DMS 273 (cell line): Measurements from ENCODE around the gene TRAF5.
"Not testable (repeated sequence)": the region's sequence is repeated elsewhere in the genome, so short reads cannot be mapped to it uniquely, and the experiment has no call there.

Experiments used
- DNase-seq: peaks from one replicate; lab custom pipeline; 2025; ENCODE audit not compliant: unreplicated experiment; lab: John Stamatoyannopoulos, UW

Gene TRAF5, protein sequence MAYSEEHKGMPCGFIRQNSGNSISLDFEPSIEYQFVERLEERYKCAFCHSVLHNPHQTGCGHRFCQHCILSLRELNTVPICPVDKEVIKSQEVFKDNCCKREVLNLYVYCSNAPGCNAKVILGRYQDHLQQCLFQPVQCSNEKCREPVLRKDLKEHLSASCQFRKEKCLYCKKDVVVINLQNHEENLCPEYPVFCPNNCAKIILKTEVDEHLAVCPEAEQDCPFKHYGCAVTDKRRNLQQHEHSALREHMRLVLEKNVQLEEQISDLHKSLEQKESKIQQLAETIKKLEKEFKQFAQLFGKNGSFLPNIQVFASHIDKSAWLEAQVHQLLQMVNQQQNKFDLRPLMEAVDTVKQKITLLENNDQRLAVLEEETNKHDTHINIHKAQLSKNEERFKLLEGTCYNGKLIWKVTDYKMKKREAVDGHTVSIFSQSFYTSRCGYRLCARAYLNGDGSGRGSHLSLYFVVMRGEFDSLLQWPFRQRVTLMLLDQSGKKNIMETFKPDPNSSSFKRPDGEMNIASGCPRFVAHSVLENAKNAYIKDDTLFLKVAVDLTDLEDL

DNA sequence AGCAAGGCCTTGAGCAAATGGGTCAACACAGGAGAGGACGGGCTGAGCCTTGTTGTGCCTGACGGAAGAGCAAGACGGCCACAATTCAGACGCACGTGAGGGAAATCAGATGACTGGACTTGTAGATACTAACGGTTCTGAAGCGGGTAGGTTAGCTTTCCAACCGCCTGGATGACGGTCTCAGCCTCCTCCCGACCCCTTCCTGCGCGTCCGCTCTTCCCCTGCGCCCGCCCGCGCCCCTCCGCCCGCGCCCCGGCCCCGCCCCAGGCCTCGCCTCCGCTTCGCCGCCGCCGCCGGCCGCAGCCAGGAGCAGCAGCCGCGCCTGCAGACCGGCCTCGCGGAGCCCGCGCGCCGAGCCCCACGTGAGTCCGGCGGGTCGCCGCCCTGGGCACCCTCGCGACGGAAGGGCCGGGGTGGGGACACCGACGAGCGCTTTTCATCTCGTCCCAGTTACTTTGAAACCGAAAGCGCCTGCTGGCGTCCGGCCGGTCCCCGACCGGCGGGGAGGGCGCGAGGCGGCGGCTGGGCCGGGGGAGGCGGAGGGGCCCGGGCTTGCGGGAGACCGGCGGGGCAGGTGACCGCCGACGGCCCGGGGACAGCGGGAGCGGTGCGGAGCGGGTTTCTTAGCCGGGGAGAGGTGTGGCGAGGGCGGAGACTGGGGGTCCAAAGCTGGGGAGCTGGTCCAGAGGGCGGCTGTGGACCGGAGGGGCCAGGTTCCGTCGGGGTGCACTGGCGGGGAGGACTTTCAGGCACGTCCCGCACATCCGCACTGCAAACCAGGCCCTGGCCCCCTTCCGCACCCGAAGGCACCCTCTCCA is at the start of gene TRAF5:
TRAF5 (plus strand) TSS at position 306 of the 818 bp plus-strand sequence. CDS start 26,407 bp downstream, outside the sequence.
- DNase-seq = peak; percentile 78

DNA sequence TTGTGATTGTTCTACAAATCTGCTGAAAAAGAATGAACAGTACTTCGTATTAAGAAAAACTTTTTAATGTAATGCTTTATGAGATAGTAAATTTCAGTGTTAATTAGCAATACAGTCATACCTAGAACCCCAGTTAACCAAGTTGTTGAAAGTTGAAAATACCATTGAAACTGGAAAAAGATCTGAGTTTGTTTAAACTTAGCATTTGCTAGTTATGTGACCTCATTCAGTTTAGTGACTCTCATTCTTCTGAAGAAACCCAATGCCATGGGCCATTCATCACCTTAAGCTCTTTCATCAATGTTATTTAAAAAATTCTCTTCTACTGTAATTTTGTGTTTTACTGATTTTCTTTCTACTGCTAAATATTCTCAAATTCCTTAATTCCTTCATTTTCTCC is 47.3 kb upstream of the TRAF5 start:
- no peak for DNase-seq

DNA sequence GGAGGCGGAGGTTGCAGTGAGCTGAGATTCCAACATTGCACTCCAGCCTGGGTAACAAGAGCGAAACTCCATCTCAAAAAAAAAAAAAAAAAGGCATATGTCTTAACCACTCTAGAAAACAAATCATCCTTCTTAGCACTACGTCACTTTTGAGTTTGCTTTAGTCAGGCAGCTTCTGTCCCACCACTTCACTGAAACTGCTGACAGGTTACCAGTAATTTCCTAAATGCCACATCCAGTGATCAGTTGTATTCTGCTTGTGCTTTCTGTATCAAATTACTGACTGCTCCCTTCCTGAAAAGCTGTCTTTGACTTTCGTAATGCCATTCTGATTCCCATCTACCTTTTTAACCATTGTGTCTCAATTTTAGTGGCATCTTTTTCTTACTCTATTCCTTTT is 45.7 kb upstream of the TRAF5 start:
- DNase-seq = no peak

DNA sequence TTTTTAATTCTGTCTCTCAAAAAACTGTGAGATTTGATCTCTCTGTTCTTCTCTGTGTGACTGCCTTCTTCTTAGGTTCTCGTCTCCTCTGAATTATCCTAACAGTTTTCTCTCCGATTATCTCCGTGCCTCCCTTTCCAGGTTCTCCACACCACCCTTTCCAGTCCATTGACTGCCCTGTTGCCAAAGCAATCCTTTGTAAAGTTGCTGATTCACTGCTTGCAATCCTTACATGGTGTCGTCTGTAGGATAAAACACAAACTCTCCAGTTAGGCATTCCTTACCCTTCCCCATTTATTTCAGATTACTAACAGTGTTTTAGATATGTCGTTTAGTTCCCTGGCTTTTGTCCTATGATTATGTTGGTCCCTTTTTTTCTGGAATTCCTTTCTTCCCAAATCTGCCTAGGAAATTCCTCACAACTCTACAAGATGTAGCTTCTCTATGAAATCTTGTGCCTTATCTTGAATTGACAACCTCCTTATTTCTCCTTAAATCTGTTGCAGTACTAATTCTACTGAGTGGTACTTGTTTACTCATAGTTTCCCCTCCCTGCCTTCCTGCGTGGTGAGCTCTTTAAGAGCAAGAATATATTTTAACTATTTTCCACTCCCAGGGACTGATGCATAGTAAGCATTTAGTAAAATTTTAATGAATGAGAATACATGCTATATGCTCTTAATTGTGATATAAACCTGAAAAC is 45.2 kb upstream of the TRAF5 start:
- no peak for DNase-seq

DNA sequence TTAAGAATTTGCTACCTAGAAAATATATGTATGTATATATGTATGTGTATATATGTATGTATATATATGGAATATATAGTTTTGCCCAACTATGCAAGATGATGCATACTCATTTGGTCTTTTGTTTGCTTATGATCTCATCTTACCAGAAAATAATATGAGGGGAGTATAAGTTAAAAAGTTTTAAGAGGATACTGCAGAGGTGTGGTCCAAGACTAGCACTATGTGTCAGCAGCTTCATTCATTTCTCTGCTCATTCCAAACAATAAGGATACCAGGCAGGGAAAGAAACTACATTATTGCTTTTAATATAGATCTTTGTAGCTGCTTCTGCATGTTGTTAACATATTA is 44.6 kb upstream of the TRAF5 start:
- no peak for DNase-seq

DNA sequence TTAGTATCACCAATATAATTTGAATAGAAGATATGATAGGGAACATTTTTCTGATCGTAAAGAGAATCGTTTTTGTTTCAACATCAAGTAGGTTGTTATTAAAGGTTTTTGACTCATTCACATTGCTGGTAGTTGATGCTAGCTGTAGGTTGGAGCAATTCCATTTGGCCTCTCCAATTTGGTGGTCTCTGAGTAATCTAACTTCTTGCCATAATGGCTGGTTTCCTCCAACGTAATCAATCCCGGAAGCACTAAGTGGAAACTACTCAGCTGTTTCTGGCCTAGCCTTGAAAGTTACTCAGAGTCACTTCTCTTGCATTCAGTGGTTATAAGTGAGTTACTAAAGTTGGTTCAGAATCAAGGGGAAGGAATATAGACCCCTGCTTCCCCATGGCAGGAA is 41.4 kb upstream of the TRAF5 start:
- DNase-seq = no peak

DNA sequence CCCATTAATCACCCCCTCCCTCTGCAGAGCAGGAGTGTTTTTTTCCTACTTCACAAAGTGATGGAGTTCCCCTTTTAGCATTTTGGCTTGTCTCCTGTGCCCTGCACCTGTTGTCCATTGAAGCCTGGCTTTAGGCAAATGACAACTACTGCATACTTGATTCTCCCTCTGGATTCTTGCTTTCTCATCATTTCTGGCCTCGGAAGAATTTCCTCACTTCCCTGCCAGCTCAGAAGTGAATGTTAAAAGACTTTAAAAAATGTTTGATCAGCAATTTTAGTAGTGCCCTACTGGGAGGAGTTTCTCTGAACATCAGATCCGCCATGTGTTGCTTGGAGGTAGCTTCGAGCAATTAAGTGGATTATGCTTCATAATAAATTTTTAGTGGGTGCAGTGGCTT is 39.4 kb upstream of the TRAF5 start:
- no peak for DNase-seq

DNA sequence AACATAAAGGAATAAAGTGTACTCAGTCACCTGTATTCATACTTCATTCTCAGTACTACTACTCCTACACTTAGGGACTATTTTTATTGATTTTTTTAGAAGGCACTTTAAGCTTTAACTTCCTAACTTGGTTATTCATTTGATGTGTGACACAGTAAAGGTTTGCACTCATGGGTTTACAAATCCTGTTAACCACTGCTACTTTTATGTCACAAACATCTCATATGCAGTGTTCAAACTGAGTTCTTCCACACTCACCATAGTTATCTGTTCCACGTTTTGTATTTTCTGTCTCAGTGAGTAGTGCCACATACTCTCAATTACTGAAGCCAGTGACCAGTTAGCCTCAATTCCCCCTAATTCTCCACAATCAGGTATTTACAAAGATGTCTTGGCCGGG is 34.2 kb upstream of the TRAF5 start:
- no peak for DNase-seq

DNA sequence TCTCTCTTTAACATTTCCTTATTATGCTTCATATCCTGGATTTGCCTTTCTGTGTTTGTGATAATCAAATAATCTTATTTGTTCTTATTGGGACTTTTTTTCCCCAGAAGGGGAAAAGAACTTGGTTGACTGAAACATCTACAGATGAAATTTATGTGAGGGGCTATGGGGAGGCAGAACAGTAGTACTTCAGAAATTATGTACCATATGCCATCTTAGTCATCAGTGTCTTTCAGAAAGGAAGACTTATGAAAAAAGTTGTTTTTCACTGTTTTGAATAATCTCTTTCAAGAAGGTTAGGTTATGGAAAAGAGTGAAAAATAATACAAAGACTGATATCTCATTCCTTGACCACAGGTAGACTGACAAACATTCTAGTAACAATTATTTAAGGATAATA is 30.2 kb upstream of the TRAF5 start:
- DNase-seq = no peak

DNA sequence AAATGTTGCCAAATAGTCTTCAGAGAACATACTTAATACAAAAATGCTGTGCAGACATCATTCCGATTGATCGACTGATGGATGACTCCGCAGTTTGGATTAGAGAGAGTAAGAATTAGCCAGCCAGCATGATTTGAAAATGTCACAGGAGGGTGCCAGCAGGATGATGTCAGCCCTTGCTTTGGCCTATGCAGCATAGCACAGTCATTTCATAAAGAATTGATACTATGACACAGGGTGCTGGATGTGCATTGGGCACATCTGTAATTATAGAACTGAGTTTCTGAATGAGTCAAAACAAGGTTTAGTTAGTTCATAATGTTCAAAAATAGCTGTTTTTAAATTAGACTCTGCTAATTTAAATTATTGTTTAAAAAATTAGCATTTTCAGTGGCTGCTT is 21.6 kb upstream of the TRAF5 start:
- no peak for DNase-seq

DNA sequence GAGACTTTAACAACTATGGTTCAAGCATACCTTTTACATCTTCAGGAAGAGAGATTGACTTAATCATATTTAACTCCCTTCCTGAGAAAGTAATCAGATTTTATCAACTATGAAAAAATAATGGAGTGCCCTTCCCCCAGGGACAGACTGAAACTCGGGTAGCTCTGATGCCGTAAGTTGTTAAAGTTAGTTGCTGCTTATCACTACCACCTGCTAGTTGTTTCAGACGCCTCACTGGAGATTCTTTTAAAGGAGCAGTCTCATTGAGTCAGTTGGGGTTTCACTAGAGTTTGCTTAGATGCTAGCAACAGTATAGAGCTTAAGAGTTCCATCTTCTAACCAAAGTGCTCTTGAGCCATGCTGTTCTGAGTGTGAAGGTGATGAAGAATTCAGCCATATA is 17.0 kb upstream of the TRAF5 start:
- no peak for DNase-seq

DNA sequence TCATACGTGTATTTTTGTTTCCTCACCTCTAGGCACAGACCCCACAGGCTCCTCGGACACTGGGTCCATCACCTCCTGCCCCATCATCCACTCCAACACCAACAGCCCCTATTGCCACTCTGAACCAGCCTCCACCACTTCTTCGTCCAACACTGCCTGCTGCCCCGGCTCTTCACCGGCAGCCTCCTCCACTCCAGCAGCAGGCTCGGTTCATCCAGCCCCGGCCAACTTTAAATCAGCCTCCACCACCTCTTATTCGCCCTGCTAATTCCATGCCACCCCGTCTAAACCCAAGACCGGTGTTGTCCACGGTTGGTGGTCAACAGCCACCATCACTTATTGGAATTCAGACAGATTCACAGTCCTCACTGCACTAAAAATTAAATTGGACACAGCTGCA is 13.2 kb upstream of the TRAF5 start:
- no peak for DNase-seq

DNA sequence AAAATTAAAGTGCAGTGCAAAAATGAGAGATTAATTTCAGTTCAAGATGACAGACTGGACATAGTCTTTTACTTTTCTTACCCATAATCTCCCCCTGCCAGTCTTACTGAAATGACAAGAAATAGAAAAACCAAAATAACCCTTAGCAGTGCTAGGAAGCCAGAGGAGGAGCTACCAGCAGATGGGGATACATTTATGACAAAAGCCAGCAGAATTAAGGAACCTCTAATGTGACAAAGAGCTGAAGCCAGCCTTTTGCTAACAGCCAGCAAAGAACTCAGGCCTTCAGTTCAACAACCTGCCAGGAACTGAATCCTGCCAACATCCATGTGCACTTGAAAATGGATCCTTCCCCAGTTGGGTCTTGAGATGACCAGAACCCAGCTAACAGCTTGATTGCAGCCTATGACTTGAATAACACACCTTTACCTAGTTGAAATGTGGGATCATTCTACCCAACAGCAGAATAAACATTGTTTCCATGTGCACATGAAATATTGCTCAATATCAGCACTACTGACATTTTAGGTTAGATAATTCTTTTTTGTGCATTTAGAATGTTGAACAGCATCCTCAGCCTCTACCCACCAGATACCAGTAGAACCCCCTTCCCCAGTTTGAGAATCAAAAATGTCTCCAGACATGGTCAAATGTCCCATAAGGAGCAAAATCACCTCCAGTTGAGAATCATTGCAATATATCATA is 7.9 kb upstream of the TRAF5 start:
- no peak for DNase-seq

DNA sequence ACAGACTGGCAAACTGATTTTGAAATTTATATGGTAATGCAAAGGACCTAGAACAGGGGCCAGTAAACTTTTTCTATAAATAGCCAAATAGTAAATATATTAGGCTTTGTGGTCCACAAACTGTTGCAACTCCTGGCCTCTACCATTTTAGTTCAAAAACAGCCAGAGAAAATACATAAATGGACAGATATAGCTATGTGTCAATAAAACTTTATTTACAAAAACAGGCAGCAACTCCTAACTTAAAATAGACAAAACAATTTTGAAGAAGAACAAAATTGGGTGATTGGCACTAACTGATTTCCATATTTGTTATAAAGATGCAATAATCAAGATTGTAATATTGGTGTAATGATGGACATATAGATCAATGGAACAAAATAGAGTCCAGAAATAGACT is 6.7 kb upstream of the TRAF5 start:
- no peak for DNase-seq

DNA sequence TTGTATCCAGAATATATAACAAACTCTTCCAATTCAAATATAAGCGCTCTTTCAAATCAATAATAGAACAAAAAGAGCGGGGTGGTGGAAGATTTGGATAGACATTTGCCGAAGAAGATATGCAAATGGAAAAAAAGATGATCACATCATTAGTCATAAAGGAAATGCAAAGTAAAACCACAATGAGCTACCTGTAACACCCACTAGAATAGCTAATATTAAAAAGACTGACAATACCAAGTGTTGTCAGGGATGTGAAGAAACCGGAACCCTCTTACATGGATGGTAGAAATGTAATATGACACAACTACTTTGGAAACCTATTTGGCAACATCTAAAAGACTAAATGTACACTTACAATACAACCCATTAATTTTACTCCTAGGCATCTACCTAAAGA is 5.7 kb upstream of the TRAF5 start:
- DNase-seq = no peak

DNA sequence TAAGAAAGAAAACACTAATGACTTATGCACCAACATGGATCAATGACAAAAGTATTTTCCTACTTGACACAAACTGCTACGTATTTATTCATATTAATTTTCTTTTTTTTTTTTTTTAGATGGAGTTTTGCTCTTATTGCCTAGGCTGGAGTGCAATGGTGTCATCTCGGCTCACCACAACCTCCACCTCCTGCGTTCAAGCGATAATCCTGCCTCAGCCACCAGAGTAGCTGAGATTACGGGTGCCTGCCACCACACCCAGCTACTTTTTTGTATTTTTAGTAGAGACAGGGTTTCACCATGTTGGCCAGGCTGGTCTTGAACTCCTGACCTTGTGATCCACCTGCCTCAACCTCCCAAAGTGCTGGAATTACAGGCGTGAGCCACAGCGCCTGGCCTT is 5.0 kb upstream of the TRAF5 start:
- DNase-seq = not testable (repeated sequence)

DNA sequence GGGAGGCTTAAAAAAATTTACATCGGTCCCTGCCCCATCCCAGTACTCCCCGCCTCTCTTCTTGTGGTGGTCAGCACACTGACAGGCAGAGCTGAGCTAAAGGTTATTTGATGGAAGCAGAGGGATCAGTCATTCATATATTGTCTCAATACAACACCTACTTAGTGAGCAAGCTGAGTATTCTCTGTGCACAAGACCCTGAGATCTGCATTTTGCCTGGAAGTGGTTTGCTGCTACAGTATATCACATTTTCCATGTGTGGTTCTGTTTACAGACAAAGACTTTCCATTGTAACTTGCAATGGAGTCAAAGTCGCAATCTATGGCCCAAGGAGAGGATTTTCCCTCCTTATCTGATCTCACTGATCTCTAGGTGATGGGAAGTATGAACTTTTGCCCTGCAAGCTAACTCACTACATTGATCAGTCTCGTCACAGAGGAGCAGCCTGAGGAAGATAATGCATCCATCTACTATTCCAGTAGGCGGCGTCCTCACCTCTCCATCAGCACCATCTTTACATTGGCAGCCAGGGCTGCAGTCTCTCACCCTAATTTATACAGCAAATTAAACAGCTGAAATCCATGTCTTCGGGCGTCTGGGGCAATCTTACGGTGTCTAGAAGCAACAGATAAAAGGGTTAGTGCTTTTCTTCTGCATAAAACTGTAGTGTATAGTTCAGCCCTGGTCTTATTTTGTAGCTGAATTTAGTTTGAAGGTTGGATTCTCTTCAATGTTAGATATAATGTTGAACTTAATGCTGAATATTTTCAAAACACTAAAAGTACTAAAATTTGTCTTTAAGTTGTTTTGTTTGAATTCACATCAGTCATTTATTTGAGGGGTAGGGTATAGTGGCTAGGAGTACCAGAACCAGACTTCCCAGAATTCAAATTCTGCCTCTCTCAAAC is 3.2 kb upstream of the TRAF5 start:
- DNase-seq = peak; percentile 87

DNA sequence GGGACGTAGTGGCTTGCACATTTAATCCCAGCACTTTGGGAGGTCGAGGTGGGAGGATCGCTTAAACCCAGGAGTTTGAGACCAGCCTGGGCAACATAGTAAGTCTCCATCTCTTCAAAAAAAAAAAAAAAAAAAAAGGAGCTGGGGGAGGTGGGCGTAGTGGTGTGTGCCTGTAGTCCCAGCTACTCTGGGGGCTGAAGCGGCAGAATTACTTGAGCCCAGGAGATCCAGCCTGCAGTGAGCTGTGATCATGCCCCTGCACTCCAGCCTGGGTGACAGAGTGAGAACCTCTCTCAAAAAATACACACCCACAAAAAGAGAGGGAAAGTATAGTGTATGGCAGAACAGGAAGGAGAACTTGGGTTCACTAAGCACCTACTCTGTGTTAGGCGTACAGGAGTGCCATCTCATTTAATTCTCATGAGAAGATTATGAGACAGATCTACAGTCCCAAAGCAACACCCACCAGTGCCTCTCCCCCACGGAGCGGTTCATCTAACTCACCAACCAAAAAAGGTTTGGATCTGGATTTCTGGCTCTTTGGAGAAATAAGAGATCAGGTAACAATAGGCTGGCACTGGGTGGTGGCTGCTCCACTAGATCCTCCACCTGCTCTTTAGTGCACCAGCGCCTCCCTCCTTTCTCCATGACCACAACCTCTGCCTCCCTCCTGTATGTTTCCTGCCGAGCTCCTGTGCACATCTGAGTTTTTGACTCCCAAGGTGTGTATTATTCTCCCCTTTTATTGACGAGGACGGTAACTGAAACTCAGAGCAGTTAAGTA is 1.4 kb upstream of the TRAF5 start:
- DNase-seq = no peak

DNA sequence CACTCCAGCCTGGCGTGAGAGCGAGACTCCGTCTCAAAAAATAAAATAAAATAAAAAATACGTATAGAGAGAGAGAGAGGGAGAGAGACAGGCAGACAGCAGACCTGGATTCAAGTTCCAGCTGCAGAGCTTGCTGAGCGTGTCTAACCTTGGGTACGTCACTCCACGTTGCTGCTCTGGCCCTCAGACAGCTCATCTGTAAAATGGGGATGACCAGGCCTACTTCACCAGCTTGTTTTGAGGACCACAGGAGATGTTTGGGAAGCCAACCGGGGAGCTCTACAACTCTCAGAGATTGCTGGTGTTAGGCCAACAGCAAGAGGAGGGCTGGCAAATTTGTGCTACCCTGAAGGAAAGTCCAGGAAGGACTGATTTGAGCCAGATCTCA is 499 bp upstream of the TRAF5 start:
- no peak for DNase-seq
